Stimulated activated CD8-positive, alpha-beta memory T cell treated with anti-CD3 and anti-CD28 coated beads, Interleukin-7, amount 100 ng/mL, for 1 hour (primary cell): ENCODE data around the gene UMAD1.

Source experiments
- DNase-seq, 2 donors: peaks; one replicate each; pipeline ENCODE4 v3.0.0-alpha.2; 2020; ENCODE audit warnings: low read depth in 2 of 2

The UMAD1 gene

DNA sequence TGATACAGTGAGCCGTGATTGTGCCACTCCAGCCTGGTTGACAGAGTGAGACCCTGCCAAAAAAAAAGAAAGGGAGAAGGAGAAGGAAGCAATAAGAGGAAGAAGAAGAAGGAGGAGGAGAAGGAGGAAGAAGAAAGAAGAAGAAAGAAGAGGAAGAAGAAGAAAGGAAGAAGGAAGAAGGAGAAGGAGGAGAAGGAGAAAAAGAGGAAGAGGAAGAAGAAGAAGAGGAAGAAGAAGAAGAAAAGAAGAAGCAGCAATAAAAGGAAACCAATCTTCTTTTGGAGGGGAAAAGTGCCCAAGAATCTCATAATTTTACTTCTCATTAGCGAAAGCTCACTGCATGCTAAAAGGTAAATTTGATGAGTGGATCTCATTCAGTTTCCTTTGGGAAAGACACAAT lies 242.3 kb downstream of the UMAD1 start:
- no peak for DNase-seq

DNA sequence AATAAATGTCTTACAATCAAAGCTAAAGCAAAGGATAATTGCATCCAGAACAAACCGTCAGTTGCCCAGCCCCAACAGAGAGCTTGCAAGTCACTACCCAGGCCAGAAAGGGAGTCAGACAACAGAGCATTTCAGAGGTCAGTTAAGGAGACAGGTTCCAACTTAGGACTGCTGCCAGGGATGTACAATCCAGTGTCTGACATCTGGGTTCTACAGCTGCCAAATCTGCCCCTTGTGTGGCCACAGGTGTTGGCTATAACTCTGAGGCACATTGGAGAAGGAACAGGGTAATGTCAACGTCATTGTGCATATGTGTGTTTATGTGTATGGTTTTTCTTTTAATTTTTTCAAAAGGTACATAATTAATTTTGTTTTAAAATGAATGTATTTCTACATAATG lies 242.8 kb downstream of the UMAD1 start:
- no peak for DNase-seq

DNA sequence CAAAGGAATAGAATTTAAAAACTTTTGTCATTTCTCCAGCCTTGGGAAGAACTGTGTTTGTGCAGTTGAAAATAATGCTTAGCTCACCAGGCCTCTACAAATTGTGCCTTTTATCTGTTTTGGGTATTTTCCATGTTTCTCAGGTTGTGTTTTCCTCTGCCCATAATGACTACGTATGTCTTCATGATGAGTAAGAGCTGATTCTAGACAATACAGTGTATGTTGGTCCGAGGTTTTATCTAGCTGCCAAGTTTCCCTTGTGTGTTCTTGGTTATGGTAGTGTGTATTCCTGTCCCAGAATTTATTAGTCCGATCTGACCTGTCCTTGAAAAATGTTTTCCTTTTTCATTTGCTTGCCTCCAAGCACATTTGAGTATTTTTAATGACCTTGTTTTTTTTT lies 244.3 kb downstream of the UMAD1 start:
- no peak for DNase-seq

DNA sequence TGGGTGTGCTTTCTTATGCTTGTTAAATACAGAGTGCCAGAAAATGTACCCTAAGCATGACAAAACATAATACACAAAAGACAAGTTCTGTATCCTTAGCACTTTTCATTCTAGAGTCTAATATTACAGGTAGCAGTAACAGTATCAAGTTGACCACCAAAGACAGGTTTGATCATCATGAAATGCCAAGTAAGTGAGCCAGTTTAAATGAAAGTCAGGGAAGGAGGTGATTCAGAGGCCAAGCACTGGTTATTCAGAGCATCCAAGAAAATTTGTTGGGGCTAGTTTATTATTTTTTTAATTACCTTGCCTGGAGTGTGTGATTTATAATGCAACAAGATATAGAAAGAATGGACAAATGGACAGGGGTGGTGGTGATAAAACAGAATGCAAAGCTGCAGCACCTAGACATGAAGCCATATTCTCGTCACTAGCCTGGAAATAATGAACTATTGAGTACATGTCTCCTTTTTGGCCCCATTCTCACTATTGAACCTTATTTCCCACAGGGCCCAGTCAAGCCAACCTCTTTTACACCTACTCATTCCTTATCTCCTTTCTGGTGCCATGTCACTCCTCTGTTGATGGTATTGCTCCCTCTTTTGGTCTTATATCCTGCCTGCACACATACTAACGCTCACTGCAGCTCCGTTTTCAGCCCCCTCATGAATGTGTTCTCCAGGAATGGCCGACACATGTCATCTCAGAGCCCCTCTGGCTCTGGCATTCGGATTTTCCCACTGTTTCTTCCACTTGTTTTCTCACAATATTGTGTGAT lies 249.4 kb downstream of the UMAD1 start:
- no peak for DNase-seq

DNA sequence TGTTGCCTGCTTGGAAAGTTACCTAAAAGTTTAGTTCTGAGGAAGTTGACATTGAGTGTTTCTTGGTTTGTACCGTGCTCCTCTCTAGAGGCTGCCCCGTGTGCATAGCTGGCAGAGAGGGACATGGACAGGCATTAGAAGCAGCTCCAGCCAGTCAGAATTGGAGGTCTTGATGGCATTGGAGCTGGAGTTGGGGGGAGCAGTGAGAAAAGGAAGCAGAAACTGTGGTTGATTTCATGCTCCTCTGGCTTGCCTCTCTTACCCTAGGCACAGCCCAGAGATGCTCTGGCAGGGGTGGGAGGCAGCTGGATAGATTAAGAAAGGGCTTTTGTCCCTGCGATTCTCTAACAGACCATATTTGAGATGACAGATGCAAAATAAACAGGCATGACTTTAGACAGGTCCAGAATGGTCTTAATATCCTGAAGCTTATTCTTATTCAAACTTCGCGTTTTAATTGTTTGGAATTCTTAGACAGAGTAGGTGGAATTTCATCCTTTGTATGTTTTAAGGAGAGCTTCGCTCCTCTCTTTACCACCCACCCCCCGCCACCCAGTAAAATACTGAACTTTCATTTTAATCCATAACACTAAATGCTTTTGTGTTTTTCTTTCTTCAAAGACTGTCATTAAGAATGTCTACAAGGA lies 254.6 kb downstream of the UMAD1 start:
- no peak for DNase-seq

DNA sequence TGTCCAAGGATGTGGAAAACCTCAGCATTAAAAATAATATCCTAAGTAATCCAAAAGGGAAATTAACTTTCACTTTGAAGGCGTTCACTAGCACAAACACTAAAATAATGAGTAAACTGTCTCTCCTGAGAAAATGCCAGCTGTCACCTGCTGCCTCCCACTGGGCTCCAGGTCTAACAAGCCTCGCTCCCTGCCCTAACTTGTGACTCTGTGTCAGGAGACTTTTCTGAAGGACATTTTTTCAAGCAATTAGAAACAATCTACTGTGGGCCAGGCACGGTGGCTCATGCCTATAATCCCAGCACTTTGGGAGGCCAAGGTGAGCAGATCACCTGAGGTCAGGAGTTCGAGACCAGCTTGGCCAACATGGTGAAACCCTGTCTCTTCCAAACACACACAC lies 255.2 kb downstream of the UMAD1 start:
- no peak for DNase-seq

DNA sequence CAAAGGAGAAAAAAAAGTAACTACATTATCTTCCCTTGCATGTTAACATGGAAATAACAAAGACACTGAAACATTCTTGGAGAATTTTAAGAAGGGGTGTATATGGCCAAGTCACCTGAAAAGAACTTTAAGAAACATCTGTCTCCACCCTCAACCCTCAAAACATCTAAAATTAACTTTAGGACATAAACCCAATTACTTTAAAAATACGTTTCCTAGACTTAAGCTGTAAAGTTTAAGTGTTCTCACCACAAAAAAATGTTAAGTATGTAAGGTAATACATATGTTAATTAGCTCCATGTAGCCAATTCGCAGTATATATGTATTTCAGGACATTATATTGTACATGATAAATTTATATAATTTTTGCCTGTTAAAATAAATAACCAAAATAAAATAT lies 257.0 kb downstream of the UMAD1 start:
- DNase-seq, result no peak

DNA sequence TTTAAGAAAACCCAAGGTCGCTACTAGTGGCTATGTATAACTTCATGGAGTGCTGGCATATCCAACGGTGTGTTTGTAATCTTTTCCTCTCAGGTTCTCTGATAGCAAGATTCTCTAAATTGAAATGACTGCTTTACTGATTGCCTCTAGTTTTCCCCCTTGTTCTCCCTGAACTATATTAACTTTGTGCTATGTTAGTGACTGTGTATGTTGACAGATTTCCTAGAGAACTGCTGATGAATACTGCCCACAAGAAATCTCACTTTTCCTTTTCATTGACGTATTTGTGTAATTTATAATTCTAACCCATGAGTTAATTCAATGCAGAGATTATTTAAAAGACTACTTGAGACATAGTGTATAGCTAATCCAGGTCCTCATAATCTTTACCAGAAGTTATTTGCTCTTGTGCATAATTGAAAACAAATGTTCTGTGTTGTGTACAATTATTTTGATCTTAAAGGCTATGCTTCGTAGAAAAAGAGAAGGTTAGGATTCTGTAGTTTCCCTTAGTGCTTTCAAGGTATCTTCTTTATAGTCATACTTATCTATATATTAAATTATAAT lies 257.5 kb downstream of the UMAD1 start:
- no peak for DNase-seq

DNA sequence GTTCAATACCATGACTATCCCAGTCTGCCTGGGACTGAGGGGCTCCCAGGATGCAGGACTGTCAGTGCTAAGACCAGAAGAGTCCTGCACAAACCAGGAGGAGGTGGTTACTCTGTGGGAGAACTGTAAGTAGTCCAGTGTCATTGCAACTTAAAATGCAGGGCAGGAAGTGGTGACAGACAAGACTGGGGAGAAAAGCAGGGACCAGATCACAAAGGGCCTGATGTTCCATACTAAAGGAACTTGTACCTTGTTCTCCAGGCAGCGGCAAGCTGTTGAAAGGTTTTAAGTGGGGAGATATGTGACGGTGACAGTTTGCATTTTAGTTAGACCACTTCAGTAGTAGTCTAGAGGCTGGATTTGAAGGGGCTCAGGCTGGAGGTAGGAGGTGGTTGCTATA lies 262.3 kb downstream of the UMAD1 start:
- DNase-seq, result no peak

DNA sequence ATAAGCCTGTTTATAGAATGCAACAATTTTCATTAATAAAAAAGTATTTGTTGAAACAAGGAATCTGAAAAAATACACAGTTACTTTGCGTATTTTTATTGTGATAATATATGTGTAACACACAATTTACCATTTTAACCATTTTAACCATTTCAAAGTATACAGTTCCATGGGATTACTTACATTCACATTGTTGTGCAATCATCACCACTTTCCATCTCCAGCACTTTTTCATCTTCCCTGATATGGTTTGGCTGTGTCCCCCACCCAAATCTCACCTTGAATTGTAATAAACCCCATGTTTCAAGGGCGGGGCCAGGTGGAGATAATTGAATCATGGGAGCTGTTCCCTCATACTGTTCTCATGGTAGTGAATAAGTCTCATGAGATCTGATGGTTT lies 266.8 kb downstream of the UMAD1 start:
- DNase-seq, result no peak

DNA sequence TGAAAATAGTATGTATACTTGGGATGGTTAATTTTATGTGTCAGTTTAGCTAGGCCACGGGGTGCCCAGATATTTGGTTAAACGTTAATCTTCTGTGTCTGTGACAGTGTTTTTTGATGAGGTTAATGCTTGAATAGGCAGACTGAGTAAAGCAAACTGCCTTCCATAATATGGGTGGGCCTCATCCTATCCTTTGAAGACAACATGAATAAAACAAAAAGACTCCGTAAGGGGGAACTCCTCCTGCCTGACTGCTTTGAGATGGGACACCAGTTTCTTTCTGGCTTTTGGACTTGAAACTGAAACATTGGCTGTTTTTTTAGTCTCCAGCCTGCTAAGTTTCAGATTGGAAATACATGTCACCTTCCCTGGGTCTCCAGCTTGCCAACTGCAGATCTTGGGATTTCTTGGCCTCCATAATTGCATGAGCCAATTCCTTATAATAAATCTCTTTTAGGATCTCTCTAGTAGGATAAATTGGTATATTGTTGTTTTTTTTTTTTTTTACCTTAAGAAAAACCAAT lies 268.1 kb downstream of the UMAD1 start:
- no peak for DNase-seq

DNA sequence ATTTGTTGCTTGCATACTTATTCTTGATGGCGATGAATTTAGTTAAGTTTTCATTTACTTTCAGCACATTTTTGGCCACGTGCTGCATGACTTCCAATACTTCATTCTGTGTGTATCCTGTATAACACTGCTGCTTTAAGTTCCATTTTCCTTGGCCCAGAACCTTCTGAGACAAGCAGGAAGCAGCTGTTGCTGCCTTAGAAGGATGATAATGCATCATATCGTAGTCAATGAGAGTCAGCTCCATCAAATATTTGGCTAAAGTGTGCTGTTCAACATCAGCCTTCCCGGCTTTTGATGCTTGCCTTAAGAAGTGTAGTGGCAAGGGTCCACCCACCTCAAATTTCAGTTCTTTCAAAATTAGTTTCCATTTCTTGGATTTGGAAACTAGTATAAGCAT lies 268.8 kb downstream of the UMAD1 start:
- no peak for DNase-seq

DNA sequence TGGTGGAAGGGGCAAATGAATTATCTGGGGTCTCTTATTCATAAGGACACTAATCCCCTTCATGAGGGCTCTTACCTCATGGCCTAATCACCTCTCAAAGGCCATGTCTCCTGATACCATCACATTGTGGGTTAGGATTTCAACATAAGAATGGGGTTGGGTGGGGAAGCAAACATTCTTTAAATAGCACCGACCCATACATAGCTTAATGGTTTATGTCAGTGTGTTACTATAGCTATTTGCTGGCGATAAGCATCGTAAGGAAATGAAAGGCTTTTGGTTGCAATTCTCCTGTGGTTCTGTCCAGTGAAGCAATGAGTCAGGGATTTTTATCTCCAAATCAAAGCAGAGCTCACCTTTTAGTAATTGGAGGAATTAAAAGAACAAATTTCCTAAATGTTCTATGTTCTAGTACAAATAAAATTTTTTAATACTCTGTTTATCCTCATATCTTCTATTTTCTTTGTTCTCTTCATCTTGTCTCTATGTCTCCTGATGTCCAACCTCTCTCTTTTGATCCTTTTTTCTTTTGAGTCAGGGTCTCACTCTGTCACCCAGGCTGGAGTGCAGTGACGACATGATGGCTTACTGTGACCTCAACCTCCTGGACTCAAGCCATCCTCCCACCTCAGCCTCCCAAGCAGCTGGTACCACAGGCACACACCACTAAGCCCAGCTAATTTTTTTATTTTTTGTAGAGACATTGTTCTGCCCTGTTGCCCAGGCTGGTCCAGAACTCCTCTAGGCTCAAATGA lies 271.0 kb downstream of the UMAD1 start:
- no peak for DNase-seq

DNA sequence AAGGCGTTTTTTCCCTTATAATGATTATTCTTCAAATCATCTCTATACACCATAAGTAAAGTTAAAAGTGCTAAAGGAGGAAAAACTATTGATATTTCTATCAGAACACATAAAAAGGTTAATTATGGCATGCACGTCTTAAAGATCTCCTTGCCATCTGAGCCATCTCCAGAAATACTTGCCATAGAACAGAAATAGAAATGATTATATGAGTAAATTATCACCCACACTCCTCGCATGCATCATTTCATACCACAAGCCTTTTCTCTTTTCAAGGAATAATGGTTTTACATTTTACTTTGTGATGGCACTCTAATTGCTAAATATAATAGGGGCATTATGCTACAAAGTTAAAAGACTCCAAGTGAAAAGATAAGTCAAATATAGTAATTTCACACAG lies 272.4 kb downstream of the UMAD1 start:
- no peak for DNase-seq

DNA sequence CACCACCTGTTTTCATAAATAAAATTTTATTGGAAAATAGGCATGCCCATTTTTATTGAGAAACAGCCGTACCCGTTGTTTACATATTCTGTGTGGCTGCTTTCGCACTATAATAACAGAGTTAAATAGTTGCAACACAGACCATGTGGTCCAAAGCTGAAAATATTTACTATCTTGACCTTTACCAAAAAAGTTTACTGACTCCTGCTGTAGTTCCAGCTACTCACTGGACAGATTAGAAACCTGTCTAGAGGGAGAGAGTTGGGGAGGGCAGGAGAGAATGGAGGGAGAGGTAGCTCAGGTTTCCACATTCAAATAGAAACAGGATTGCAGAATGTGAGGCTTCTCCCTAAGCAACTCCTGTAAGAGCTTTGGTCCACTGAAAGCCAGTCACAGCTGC lies 273.0 kb downstream of the UMAD1 start:
- no peak for DNase-seq

DNA sequence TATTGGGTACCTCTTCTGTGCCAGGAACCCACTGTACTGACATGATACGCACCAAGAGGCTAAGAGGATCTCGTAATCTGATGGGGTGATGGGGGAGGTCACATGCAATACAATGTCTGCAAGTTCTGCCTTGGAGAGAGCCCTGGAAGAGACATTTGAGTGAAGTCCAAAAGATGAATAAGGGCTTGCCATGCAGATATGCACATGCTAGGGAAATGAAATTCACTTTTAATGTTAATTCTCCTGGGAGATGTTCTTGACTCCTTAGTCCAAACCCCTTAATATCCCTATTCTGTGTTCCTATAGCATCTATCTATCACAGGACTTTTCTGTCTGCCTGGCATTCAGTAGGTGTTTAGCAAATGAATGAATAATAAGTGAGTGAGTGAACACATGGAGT lies 274.0 kb downstream of the UMAD1 start:
- DNase-seq, result no peak

DNA sequence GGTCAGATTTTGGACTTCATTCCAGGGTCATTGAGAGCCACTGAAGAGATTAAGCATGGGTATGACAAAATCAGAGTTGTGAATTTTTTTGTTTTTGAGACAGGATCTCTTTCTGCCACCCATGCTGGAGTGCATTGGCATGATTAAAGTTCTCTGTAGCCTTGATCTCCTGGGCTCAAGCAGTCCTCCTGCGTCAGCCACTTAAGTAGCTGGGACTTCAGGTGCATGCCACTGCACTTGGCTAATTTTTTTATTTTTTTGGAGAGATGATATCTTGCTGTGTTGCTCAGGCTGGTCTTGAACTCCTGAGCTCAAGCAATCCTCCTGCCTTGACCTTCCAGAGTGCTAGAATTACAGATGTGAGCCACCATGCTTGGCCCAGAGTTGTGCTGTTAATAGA lies 275.5 kb downstream of the UMAD1 start:
- no peak for DNase-seq

DNA sequence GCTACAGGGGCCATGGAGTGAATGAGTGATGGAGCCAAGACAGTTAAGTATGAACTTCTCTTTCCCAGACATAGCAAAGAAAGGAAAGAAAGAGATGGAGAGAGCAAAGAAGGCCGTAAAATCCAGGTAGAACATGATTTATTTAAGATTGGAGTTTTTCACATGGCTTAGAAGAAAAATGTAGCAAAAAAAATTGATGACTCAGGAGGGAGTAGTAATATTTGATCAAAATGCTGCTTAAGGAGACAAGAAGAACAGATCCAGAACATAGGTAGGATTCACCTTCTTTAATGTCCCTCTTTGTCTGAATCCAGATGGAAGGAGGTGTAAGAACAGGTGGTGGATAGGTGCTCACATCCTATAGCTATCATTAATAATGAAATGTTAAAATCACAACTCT lies 277.0 kb downstream of the UMAD1 start:
- no peak for DNase-seq

DNA sequence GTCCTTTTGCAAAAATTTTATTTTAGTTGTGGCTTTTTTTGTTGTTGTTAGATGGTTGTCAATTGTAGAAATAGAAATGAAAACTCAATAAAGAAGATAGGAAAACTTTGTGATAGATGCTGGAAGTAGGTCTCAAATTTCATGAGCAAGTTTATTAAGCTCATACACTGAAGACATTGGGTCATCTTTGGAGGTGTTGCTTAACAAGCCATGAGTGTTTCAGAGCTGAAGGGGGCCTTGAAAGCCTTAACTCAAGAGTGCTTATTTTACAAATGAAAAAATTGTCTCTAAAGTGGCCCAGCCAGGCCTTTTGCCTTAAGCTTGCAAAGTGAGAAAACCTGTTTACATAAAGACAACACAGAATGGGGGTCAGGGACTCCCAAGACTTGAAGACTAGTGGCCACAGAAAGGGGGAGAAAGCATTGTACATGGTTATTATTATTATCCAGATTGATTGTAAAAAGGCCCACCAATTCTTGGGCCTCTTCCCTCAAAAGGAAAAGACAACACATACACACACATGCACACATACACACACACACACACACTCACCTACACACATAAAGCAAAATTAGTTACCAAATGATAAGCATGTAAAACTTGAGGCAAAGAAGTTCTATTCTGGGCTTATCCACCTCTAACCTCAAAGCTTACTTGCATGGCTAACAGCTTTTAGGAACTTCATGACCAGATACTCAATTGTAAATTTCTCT lies 278.3 kb downstream of the UMAD1 start:
- no peak for DNase-seq

DNA sequence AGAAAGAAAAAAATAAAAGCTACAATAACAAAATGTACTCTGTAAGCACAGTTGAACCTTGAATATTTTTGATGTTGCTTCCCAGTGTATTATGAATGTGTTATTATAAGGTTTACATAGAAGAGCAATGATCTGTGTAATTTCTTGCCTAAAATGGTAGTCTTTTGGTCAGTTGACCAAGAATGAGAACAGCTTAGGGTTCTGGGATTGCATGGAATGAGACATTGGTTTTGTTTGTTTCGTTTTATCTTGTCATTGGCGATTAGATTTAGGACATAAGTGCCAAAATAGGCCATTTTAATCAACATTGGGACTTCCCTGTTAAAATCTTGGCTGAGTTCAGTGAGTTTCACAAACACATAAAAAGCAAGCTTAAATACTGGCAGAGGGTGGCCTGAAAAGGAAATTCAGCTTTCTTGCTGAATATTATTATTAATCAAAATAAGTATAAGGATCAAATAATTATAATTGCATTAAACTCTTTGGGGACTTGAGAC lies 278.9 kb downstream of the UMAD1 start:
- DNase-seq, result no peak

DNA sequence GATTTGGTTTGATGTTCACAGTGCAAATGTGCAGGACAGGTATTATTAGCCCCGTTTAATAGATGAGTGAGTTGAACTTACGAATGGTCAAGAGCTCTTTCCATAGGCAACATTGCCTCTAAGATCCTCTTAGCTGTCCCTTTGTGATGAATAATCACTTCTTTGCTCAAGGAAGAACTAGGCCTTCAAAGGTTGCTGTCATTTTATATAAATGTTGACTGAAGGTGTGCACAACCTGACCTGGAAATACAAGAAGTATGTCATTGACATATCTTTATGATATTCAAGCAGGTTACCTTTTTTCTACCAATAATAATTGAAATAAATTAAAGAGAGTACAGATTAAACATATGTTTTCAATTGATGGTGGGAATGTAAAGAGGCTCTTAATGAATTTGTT lies 279.5 kb downstream of the UMAD1 start:
- no peak for DNase-seq

DNA sequence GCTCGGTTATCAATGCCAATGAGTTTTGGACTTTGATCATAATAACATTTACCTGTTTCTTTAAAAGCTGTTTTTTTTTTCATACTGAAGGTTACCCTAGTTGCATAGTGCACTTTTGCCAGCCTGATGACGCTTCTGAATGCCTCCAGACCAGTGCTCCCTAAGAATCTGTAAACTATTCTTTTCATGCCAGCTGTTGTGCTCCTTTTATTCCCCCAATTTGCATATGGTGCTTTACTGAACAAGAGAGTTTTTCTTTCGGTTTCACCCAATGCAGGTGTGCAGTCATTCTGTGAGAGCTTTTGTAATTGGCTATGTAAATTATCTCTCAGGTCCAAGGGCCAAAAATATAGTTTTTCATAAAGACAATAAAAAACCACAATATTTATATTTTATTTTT lies 279.9 kb downstream of the UMAD1 start:
- DNase-seq, result no peak
